ENCODE data around the gene MEIOSIN. TPM values are rescaled to one million over a fixed set of nuclear protein-coding genes. Genes with fewer than 3 reads are reported as not detected.

Gene MEIOSIN
- total and polyA plus RNA-seq, 11 donors: not detected

DNA sequence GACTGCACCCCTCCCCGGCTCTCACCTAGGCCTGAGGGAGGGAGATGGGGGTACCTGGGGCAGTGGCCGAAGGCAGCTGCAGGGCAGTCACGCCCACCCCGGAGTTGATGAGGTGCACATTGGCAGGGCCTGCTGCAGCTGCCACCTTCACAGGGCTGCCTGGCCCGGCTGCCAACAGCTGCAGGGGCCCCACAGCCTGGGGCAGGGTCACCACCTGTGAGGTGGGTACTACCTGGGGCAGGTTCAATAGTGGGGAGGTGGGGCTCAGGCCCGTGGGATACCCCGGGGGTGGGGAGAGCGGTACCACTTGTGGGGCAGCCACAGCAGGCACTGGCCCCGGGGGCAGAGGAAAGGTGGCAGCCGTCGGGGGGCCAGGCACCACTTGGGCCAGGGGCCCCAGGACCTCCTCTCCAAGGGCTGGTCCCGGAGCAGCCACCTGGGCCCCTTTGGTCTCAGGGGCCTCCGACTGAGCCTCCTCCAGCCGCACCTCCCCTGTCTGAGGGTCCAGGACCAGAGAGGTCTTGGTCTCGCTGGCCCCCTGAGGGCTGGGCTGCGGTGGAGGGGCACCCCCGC, 33.1 kb downstream of the MEIOSIN start:
- TF ChIP-seq, protein P1, sequence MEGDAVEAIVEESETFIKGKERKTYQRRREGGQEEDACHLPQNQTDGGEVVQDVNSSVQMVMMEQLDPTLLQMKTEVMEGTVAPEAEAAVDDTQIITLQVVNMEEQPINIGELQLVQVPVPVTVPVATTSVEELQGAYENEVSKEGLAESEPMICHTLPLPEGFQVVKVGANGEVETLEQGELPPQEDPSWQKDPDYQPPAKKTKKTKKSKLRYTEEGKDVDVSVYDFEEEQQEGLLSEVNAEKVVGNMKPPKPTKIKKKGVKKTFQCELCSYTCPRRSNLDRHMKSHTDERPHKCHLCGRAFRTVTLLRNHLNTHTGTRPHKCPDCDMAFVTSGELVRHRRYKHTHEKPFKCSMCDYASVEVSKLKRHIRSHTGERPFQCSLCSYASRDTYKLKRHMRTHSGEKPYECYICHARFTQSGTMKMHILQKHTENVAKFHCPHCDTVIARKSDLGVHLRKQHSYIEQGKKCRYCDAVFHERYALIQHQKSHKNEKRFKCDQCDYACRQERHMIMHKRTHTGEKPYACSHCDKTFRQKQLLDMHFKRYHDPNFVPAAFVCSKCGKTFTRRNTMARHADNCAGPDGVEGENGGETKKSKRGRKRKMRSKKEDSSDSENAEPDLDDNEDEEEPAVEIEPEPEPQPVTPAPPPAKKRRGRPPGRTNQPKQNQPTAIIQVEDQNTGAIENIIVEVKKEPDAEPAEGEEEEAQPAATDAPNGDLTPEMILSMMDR (IDR thresholded peaks at IDR 0.05): no peak
- TF ChIP-seq POLR2A (IDR thresholded peaks at IDR 0.05): no peak
- no peak for ATAC-seq
- Histone ChIP-seq H3K36me3 (peaks cover 0 to 10% (median 0%) of the 10 kb centered on the region in 9 donors), H3K4me1 (peaks cover 10 to 65% (median 47%) of the 10 kb centered on the region in 12 donors), H3K27me3 (peaks cover 0 to 45% (median 0%) of the 10 kb centered on the region in 9 donors), H3K9me3 (no peaks in the 10 kb centered on the region), H3K4me3 (peak overlapping the region; percentile 72 to 93 (median 82)), H3K27ac (peak overlapping the region; percentile 86 to 99 (median 97))
- 51 to 58% (median 55%) methylated on average over 2 to 17 of the region's 17 CpGs for whole genome bisulfite sequencing, 4 donors
- DNase-seq: peak in 1 of 5 donors; percentile 43
- intact Hi-C loops (cut with DNase I): loop anchor here in 7 of 10 donors (5.0 to 10.0 kb wide), 5 partner anchors 34 to 362 kb away; partner anchors contain the start of genes FBXO46 (in 6 of the 7), MEIOSIN (in 6 of the 7), POLR1G (in 1 of the 7) and PPP1R13L (in 1 of the 7)

DNA sequence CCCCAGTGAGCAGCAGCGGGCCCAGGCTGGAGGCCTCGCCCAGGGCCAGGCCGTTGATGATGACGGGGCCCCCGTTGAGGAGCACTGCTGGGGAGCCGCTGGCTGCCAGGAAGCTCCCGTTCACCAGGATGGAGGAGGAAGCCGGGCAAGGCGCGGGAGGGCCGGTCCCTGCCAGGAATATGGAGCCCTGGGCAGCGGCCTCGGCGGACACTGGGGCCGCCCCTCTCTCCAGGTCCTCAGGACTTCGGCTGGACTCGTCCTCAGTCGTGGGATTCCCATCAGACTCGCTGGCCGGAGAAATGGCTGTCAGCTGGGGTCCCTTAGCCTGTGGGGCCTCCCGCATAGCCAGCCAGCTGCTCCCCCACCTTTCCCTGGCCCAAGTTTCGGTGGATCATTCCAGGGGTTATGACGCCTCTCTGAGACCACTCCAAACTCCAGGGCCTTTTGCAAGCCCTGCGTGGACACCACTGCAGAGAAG, 33.7 kb downstream of the MEIOSIN start:
- 8 to 20% (median 11%) methylated on average over 9 to 24 of the region's 24 CpGs for WGBS, 4 donors
- ATAC-seq: no peak
- H3K36me3 ChIP-seq: peaks cover 0 to 15% (median 0%) of the 10 kb centered on the region in 9 donors
- peak overlapping the region; percentile 72 to 93 (median 82) for H3K4me3 ChIP-seq
- H3K4me1 ChIP-seq: peaks cover 10 to 67% (median 48%) of the 10 kb centered on the region in 12 donors
- DNase-seq: peak in 3 of 5 donors; percentile 61 to 69 (median 64)
- intact Hi-C loops (cut with DNase I): loop anchor here in 7 of 10 donors (1.0 to 10.0 kb wide), 6 partner anchors 35 to 362 kb away; partner anchors contain the start of genes FBXO46 (in 6 of the 7), MEIOSIN (in 6 of the 7), QPCTL (in 2 of the 7) and POLR1G (in 1 of the 7)
- no peaks in the 10 kb centered on the region for H3K9me3 ChIP-seq
- H3K27me3 ChIP-seq: peaks cover 0 to 50% (median 0%) of the 10 kb centered on the region in 9 donors
- peak overlapping the region; percentile 86 to 99 (median 97) for H3K27ac ChIP-seq
- no peak for TF ChIP-seq POLR2A (IDR thresholded peaks at IDR 0.05)
- TF ChIP-seq, protein P1 (IDR thresholded peaks at IDR 0.05): no peak

DNA sequence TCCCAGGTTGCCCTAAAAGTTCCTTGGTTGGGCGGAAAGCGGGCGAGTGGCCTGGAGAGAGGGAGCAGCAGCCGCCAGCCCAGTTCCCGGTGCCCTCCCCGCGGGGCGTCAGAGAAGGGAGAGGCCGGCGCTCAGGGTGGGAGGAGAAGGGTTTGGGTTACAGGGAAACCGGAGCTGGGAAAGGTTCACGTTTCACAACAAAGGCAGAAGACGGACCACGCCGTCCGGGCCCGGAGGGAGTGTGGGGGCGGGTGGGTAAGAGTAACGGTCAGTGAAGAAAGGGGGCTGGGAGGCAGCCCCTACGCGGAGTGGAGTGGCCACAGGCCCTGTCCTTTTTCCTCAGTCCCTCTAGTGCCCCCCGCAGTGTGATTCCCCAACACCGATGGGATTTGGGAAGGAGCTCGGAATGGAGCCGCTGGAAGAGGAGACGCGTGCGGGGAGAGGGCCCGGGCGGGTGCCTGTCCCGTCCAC, 34.2 kb downstream of the MEIOSIN start:
- intact Hi-C loops (cut with DNase I): loop anchor here in 7 of 10 donors (1.0 to 10.0 kb wide), 6 partner anchors 35 to 363 kb away; partner anchors contain the start of genes FBXO46 (in 6 of the 7), MEIOSIN (in 6 of the 7), QPCTL (in 2 of the 7) and POLR1G (in 1 of the 7)
- H3K27me3 ChIP-seq: peaks cover 0 to 51% (median 0%) of the 10 kb centered on the region in 9 donors
- peaks cover 10 to 67% (median 48%) of the 10 kb centered on the region in 12 donors for H3K4me1 ChIP-seq
- no peaks in the 10 kb centered on the region for H3K9me3 ChIP-seq
- H3K36me3 ChIP-seq: peaks cover 0 to 18% (median 0%) of the 10 kb centered on the region in 9 donors
- TF ChIP-seq POLR2A (IDR thresholded peaks at IDR 0.05): peak; percentile 35 to 78
- TF ChIP-seq, protein P1 (IDR thresholded peaks at IDR 0.05): no peak
- WGBS, 4 donors: 2 to 6% (median 4%) methylated on average over 20 to 31 of the region's 31 CpGs
- ATAC-seq (peak in 3 of 4 donors; percentile 0 to 10 (median 5)), DNase-seq (peak; percentile 85 to 87 (median 86))
- peak overlapping the region; percentile 72 to 93 (median 82) for H3K4me3 ChIP-seq
- peak overlapping the region; percentile 86 to 99 (median 97) for H3K27ac ChIP-seq

Measured in heart left ventricle (tissue), 16 donors.